ENCODE measurements around the gene IGSF8. TPM values are rescaled to one million over a fixed set of nuclear protein-coding genes. Genes with fewer than 3 reads are reported as not detected.
"Not testable (repeated sequence)": the region's sequence is repeated elsewhere in the genome, so short reads cannot be mapped to it uniquely, and the experiment has no call there.

Gene IGSF8
- total and polyA plus RNA-seq, 9 donors = 7.3 to 45.6 (median 34.2) TPM

GRCh38 chr1:160058087-160058486 lies 40.3 kb downstream of the IGSF8 start:
- 30 to 41% (median 37%) methylated on average over 2 of the region's 2 CpGs for WGBS, 3 donors
- Histone ChIP-seq H3K36me3 (no peaks in the 10 kb centered on the region), H3K27ac (no peak overlapping the region), H3K27me3 (no peaks in the 10 kb centered on the region), H3K4me3 (no peak overlapping the region), H3K4me1 (ENCODE audit: insufficient read depth) (no peaks in the 10 kb centered on the region), H3K9me3 (no peaks in the 10 kb centered on the region)
- DNase-seq = no peak
- TF ChIP-seq EP300 (IDR thresholded peaks at IDR 0.05) = no peak
- intact Hi-C loops (cut with DNase I) = no loop called here

- Histone ChIP-seq H3K27me3 (no peaks in the 10 kb centered on the region), H3K4me3 (no peak overlapping the region), H3K36me3 (no peaks in the 10 kb centered on the region), H3K27ac (no peak overlapping the region), H3K4me1 (ENCODE audit: insufficient read depth) (no peaks in the 10 kb centered on the region), H3K9me3 (no peaks in the 10 kb centered on the region)
- DNase-seq = no peak
- no peak for TF ChIP-seq POLR2A (IDR thresholded peaks at IDR 0.05)
- TF ChIP-seq EP300 (IDR thresholded peaks at IDR 0.05) = no peak
- no peak for TF ChIP-seq CTCF (IDR thresholded peaks at IDR 0.05)
- intact Hi-C loops (cut with DNase I) = no loop called here
- 74 to 76% (median 76%) methylated on average over 1 of the region's 1 CpG for WGBS, 3 donors
Measured at GRCh38 chr1:160056648-160057169, 41.7 kb downstream of the IGSF8 start.

- no peaks in the 10 kb centered on the region for H3K9me3 ChIP-seq
- no peak for DNase-seq
- no peak for TF ChIP-seq EP300 (IDR thresholded peaks at IDR 0.05)
- TF ChIP-seq POLR2A (IDR thresholded peaks at IDR 0.05) = no peak
- no peak for TF ChIP-seq CTCF (IDR thresholded peaks at IDR 0.05)
- WGBS, 3 donors = 60 to 62% (median 62%) methylated on average over 7 of the region's 7 CpGs
- no peak overlapping the region for H3K4me3 ChIP-seq
- no peaks in the 10 kb centered on the region for H3K36me3 ChIP-seq
- H3K27me3 ChIP-seq = no peaks in the 10 kb centered on the region
- no peaks in the 10 kb centered on the region for H3K4me1 ChIP-seq (ENCODE audit: insufficient read depth)
- intact Hi-C loops (cut with DNase I) = no loop called here
- H3K27ac ChIP-seq = no peak overlapping the region
Measured at GRCh38 chr1:160053548-160054365, 44.7 kb downstream of the IGSF8 start.

GRCh38 chr1:160052936-160053335 lies 45.5 kb downstream of the IGSF8 start:
- no peaks in the 10 kb centered on the region for H3K9me3 ChIP-seq
- 23 to 25% (median 23%) methylated on average over 6 of the region's 6 CpGs for WGBS, 3 donors
- H3K4me3 ChIP-seq = no peak overlapping the region
- intact Hi-C loops (cut with DNase I) = no loop called here
- no peak for TF ChIP-seq CTCF (IDR thresholded peaks at IDR 0.05)
- no peak for TF ChIP-seq POLR2A (IDR thresholded peaks at IDR 0.05)
- TF ChIP-seq EP300 (IDR thresholded peaks at IDR 0.05) = no peak
- no peak for DNase-seq
- no peaks in the 10 kb centered on the region for H3K36me3 ChIP-seq
- no peak overlapping the region for H3K27ac ChIP-seq
- H3K27me3 ChIP-seq = no peaks in the 10 kb centered on the region
- H3K4me1 ChIP-seq (ENCODE audit: insufficient read depth) = no peaks in the 10 kb centered on the region

- no peaks in the 10 kb centered on the region for H3K27me3 ChIP-seq
- intact Hi-C loops (cut with DNase I) = no loop called here
- TF ChIP-seq EP300 (IDR thresholded peaks at IDR 0.05) = no peak
- no peak for TF ChIP-seq POLR2A (IDR thresholded peaks at IDR 0.05)
- TF ChIP-seq CTCF (IDR thresholded peaks at IDR 0.05) = no peak
- no peak for DNase-seq
- H3K27ac ChIP-seq = no peak overlapping the region
- WGBS, 3 donors = 81 to 94% (median 84%) methylated on average over 1 of the region's 1 CpG
- peaks cover 2% of the 10 kb centered on the region for H3K4me1 ChIP-seq (ENCODE audit: insufficient read depth)
- no peaks in the 10 kb centered on the region for H3K9me3 ChIP-seq
- H3K36me3 ChIP-seq = no peaks in the 10 kb centered on the region
- H3K4me3 ChIP-seq = no peak overlapping the region
Measured at GRCh38 chr1:160050619-160051018, 47.8 kb downstream of the IGSF8 start.

GRCh38 chr1:160050182-160050581 lies 48.2 kb downstream of the IGSF8 start:
- H3K9me3 ChIP-seq; H3K27ac ChIP-seq; H3K4me3 ChIP-seq; H3K36me3 ChIP-seq; intact Hi-C loops (cut with DNase I); H3K27me3 ChIP-seq; H3K4me1 ChIP-seq (ENCODE audit: insufficient read depth); DNase-seq: not testable (repeated sequence)
- 61 to 70% (median 63%) methylated on average over 2 of the region's 2 CpGs for WGBS, 3 donors

All from ovary (tissue), 9 donors.